B cell (primary cell): ENCODE measurements around the gene ARRDC5. TPM values are rescaled to one million over a fixed set of nuclear protein-coding genes. Genes with fewer than 3 reads are reported as not detected.

ENCODE experiments used
- polyA plus RNA-seq: library from polyadenylated mRNA; depleted of rRNA; stranded (reverse); fragments of >200 nt; gene quantifications from 2 replicates; pipeline ENCODE4 v1.2.3, GENCODE V29; 2012
- small RNA-seq: library from RNA; depleted of rRNA; stranded (forward); fragments of <200 nt; gene quantifications from one replicate; pipeline ENCODE3, GENCODE V24; 2012; ENCODE audit warnings: low replicate concordance, low read depth; ENCODE audit not compliant: insufficient read length
- total RNA-seq, 2 donors: library from RNA; stranded (reverse); fragments of 120-200 nt in 1 of 2; gene quantifications; 1 replicate in 1 of 2; 2 replicates in 1 of 2; pipeline versions ENCODE4 v1.2.3 to v1.2.4, GENCODE V29; 2013 to 2022

The ARRDC5 gene
- total and polyA plus RNA-seq, 2 donors (not counting 1 experiment from before 2014, with no cell fraction given): 10.2 to 13.2 TPM

Small RNAs within 50 kb of the gene (small RNA-seq; reads per million reads assigned to genes)
- not detected for gene MIR4747

Other genes with a start within 250 kb of the ARRDC5 start
- gene MYDGF, start 232.6 kb downstream of the ARRDC5 start, total RNA-seq: 18.1 and 21.2 TPM in 2 replicates
- gene MYDGF, start 232.6 kb downstream of the ARRDC5 start, polyA plus RNA-seq: 29.9 and 42.3 TPM in 2 replicates
- gene DPP9, start 179.1 kb downstream of the ARRDC5 start, total RNA-seq: 109 and 115 TPM in 2 replicates
- gene DPP9, start 179.1 kb downstream of the ARRDC5 start, polyA plus RNA-seq: 40.4 and 47.3 TPM in 2 replicates
- gene FEM1A, start 111.2 kb downstream of the ARRDC5 start, total RNA-seq: 18.2 and 18.7 TPM in 2 replicates
- 5.1 and 5.8 TPM in 2 replicates for gene FEM1A, start 111.2 kb downstream of the ARRDC5 start, polyA plus RNA-seq
- 18.1 and 19.7 TPM in 2 replicates for gene TICAM1, start 71.2 kb downstream of the ARRDC5 start, total RNA-seq
- 12.7 and 15.1 TPM in 2 replicates for gene TICAM1, start 71.2 kb downstream of the ARRDC5 start, polyA plus RNA-seq
- gene PLIN3, start 35.2 kb downstream of the ARRDC5 start, total RNA-seq: 26.5 and 34.3 TPM in 2 replicates
- 25.4 and 27.6 TPM in 2 replicates for gene PLIN3, start 35.2 kb downstream of the ARRDC5 start, polyA plus RNA-seq
- 0.29 and 0.32 TPM in 2 replicates for gene UHRF1, start 6.6 kb upstream of the ARRDC5 start, total RNA-seq
- 0.53 and 0.55 TPM in 2 replicates for gene UHRF1, start 6.6 kb upstream of the ARRDC5 start, polyA plus RNA-seq
- 202 and 205 TPM in 2 replicates for gene KDM4B, start 66.2 kb upstream of the ARRDC5 start, total RNA-seq
- gene KDM4B, start 66.2 kb upstream of the ARRDC5 start, polyA plus RNA-seq: 61.7 and 75.5 TPM in 2 replicates